Epidermal melanocyte (primary cell): ENCODE data around the gene MLPH.

Experiments used
- DNase-seq: peaks from one replicate; pipeline ENCODE4 v3.0.0; 2011; ENCODE audit warnings: low spot score; ENCODE audit not compliant: insufficient read length

The MLPH gene

DNA sequence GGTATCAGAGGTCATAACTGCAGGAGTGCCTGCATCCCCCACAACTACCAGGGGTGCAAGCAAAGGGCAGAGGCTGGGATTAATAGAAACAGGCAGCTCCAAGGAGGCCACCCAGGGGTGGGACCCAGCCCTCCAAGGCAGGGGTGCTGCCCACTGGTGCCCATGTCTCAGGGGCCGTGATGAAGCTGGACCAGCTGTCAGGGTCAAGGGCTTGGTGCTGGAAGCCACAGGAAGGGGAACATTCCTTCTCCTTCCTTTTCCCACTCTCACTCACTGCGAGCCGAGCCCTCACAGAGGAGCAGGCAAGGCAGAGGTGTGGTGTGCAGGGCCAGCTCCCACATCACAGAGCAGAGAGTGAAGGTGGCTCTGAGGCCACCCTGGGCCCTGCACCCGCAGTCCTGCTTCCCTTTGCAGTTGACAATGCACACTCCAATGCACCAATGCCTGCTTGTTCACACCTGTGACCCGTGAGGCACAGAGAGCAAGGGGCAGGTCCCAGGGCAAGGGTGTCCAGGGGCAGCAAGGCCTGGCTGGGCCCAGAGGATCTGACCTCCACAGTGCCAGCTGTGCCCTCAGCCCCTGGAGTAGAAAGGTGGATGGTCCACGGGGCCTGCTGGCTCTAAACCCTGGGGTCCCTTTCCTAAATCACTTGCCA is 28.7 kb downstream of the MLPH start:
- DNase-seq = no peak

DNA sequence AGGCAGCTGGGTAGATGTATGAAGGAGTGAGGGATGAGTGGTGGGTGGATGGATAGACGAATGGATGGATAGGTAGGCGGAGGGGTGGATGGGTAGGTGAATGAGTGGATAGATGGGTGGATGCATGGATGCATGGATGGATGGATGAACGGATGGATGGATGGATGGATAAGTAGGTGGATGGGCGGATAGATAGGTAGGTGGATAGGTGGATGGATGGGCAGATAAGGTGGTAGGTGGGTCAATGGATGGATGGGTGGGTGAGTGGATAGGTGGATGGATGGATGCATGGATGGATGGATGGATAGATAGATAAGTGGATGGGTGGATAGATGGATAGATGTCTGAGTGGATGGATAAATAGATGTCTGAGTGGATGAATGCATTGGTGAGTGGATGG is 30.1 kb downstream of the MLPH start:
- no peak for DNase-seq

DNA sequence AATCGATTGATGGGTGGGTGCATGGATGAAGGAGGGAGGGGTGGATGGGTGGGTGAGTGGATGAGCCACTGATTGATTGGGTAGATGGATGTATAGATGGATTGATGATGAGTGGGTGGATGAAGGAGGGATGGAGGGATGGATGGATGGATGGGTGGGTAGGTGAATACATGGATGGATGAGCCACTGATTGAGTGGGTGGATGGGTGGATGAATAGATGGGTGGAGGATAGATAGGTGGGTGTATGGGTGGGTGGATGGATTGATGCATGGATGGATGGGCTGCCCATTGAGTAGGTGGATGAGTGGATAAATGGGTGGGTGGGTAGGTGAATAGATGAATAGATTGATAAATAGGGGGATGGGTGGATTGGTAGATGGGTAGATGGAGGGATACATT is 30.9 kb downstream of the MLPH start:
- no peak for DNase-seq

GRCh38 chr2:237519506-237520245 is 32.6 kb downstream of the MLPH start:
- no peak for DNase-seq

GRCh38 chr2:237520290-237520689 is 33.2 kb downstream of the MLPH start:
- no peak for DNase-seq

GRCh38 chr2:237524631-237525030 is 37.6 kb downstream of the MLPH start:
- no peak for DNase-seq

DNA sequence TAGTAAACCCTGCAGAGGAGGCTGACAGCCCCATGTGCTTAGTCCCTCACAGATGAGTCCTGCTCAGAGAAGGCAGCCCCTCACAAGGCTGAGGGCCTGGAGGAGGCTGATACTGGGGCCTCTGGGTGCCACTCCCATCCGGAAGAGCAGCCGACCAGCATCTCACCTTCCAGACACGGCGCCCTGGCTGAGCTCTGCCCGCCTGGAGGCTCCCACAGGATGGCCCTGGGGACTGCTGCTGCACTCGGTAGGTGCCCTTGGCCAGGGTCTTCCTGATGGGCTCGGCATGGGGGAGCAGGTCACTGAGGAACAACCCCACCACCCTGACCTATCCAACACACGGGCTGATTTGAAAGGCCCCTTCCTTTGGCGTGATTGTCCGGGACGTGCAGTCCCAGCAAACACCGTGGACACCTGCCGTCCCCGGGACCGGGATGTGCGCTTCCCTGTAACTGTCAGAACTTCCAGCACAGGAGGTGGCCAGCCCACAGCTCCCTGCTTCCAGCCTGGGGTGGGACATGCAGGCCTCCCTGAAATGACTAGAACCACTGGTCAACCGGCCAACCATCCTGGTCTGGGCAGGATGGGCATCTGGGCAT is 38.6 kb downstream of the MLPH start:
- DNase-seq = no peak

GRCh38 chr2:237527233-237527632 is 40.2 kb downstream of the MLPH start:
- DNase-seq = no peak

DNA sequence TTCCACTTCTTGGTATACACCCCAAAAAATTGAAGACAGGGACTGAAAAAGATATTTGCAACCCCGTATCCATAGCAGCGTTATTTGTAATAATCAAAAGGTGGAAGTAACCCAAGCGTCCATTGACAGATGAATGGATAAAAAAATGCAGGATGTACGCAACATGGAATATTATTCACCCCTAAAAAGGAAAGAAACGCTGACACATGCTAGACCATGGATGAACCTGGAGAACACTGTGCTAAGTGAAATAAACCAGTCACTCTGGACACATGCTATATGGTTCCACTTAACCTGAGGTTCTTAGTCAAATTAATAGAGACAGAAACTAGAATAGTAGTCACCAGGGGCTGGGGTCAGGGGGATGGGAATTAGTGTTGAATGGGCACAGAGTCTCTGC is 40.7 kb downstream of the MLPH start:
- DNase-seq = no peak

DNA sequence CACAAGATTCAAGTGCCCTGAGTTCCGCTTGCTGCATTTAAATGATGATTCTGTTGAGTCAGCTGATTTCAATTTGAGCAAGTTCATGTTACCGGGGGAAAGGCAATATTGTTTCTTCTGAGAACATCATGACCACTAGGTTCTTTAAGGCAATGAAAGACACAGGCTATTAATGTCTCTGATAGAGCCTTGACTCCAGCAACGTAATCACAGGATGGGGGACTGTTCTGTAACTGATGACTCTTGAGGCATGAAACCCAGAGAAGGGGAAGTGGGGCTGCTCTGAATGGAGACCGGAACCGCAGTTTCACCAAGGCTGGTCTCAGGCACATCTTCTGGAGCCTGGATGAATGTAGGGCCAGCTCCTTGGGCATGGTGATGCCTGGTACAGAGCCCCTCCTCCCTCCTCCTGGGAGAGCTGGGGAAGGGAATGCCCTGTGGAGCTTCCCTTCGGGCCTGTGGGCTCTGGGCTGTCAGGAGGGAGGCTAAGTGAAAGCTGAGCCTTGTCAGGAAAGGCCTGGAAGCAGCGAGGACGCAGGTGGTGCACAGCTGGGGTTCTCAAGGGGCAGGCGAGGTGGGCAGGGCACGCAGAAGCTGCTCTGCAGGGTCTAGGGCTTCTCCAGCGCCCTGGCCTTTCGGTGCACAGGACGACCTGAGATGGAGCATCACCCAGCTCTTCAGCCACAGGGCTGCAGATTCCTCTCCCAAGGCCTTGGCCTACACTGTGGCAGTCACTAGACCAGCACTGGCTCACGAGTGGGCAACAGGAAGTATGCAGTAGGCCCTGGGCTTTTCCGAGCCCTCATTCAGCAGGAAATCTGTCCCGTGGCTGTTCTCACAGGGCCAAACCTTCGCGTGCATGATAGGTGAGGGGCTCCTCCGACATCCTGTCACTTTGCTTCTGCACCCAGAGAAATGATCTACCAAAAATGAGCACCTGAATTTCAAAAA is 42.7 kb downstream of the MLPH start:
- no peak for DNase-seq

GRCh38 chr2:237530472-237531433 is 43.7 kb downstream of the MLPH start:
- no peak for DNase-seq

- DNase-seq = no peak
These were observed 45.1 kb downstream of the MLPH start for GRCh38 chr2:237532160-237532559.

DNA sequence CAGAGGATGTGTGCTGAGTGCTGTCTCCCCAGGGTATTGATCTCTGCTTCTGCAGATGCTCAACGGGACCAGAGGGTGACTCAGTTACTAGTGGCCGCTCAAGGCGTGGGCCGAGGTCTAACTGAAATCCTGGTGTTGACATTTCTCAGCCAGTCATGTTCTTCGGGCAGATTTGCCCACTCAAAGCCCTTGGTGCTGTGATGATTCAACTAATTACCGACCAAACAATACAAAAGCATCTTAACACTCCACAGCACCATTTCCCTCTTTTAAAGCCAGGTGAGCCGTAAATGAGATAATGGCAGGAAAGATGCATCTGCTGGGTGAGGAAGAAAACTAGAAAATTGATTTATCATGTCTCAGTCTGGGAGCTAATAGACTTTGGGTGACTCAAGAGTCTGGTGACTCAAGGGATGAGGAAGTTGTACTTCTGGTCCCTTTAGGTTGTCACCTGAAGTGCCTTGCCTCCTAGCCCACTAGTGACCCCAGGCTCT is 46.7 kb downstream of the MLPH start:
- no peak for DNase-seq

GRCh38 chr2:237534380-237534779 is 47.3 kb downstream of the MLPH start:
- no peak for DNase-seq

DNA sequence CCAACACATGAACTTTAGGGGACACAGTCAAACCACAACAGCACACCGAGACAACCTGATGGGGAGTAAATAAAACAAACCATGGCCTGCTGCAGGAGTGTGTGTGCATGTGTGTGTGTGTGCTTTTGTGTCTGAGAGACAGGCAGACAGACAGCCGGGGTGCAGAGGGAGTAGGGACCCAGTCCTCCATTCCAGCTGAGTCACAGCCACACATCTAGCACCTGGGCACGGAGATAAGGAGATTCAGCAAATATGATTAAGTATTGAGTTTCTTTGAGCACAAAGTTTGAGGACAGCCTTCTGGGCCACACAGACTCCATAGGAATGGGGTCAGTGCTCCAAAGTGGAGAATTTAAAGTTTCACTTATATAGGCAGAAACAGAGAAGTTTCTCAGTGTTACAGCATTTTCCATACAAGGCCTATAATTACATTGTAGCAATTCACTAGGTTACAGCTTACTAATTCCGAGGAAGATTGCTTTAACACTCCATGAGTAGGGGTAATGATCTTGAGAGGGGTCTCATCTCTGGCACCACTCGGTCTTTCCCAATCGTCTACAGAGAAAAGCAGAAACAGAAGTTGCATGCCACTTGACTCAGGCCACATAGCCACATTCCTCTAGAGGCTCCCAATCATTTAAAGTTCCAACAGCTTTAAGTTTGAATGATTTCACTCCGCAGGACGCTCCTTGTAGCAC is 48.5 kb downstream of the MLPH start:
- no peak for DNase-seq

- DNase-seq = no peak
These were observed 49.0 kb downstream of the MLPH start for GRCh38 chr2:237536083-237536415.

DNA sequence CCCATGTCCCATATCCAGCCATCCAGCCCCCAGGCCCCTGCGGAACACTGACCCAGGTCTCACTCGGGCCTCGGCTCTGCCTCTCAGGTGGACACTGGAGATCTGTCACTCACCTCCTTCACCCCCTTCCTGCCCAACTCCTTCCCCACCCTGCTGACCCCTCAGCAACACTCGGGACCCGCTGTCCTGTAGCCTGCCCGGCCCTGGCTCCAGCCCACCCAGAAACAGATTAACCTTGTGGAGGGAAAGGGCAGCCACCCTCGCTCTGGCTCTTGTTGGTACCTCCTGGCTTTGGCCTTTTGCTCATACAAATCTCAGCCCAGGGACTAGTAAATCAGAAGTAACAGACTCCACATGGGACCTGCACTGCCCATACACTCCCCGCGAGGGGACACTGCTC is 49.6 kb downstream of the MLPH start:
- DNase-seq = no peak

GRCh38 chr2:237538001-237538720 is 51.1 kb downstream of the MLPH start:
- no peak for DNase-seq

GRCh38 chr2:237538901-237539300 is 51.9 kb downstream of the MLPH start:
- DNase-seq = no peak
